Lung (tissue), 12 donors: ENCODE measurements around the gene SGSH. TPM values are rescaled to one million over a fixed set of nuclear protein-coding genes. Genes with fewer than 3 reads are reported as not detected.

ENCODE experiments used
- ATAC-seq: fragments of 200-7000 bp; cut with Tn5 transposase; one replicate; pipeline ENCODE4 v1.9.1; 2020; ENCODE audit warnings: moderate number of reproducible peaks; ENCODE audit not compliant: insufficient read depth, low FRiP score
- DNase-seq, 3 donors: peaks; one replicate each; pipeline ENCODE4 v3.0.0-alpha.2; 2013 to 2017
- H3K27ac ChIP-seq, 2 donors: one replicate each; pipeline ENCODE4 v1.5.1; 2013; ENCODE audit warnings: mild to moderate bottlenecking in 2 of 2, moderate library complexity in 2 of 2, control low read depth in 1 of 2, inconsistent platforms in 1 of 2, low read depth in 1 of 2, low read length in 1 of 2
- H3K27me3 ChIP-seq, 3 donors: one replicate each; pipeline ENCODE4 v1.5.1; 2013; ENCODE audit warnings: low read length in 2 of 3; ENCODE audit not compliant: control insufficient read depth in 3 of 3, insufficient read depth in 3 of 3
- H3K36me3 ChIP-seq, 4 donors: one replicate each; pipeline ENCODE4 v1.5.1; 2013; ENCODE audit warnings: low read length in 4 of 4, mild to moderate bottlenecking in 1 of 4, moderate library complexity in 1 of 4; ENCODE audit not compliant: control insufficient read depth in 4 of 4, insufficient read depth in 4 of 4
- H3K4me1 ChIP-seq, 5 donors: one replicate each; pipeline ENCODE4 v1.5.1; 2013; ENCODE audit warnings: low read length in 5 of 5, mild to moderate bottlenecking in 2 of 5, moderate library complexity in 1 of 5; ENCODE audit not compliant: control insufficient read depth in 5 of 5, insufficient read depth in 5 of 5
- H3K4me3 ChIP-seq: one replicate; pipeline ENCODE4 v1.5.1; 2013; ENCODE audit warnings: mild to moderate bottlenecking, control low read depth, moderate library complexity
- H3K9ac ChIP-seq, 2 donors: one replicate each; pipeline ENCODE4 v1.5.1; 2013; ENCODE audit warnings: low read length in 2 of 2, control low read depth in 1 of 2; ENCODE audit not compliant: insufficient read depth in 1 of 2
- H3K9me3 ChIP-seq, 4 donors: one replicate each; pipeline ENCODE4 v1.5.1; 2013; ENCODE audit warnings: low read length in 3 of 4, mild to moderate bottlenecking in 1 of 4, moderate library complexity in 1 of 4; ENCODE audit not compliant: control insufficient read depth in 4 of 4, insufficient read depth in 3 of 4
- WGBS, 2 donors: extraction: QIAGEN DNeasy Blood & Tissue Kit; methylation state at CpG; one replicate each; pipeline ENCODE4 v1.1.7; 2013; 5-methylcytosine and 5-hydroxymethylcytosine counted together
- polyA plus RNA-seq, 2 donors: library from polyadenylated mRNA; stranded (reverse); fragments of 200-250 nt; gene quantifications; one replicate each; pipeline ENCODE4 v1.2.1, GENCODE V29; 2013
- total RNA-seq, 2 donors: library from RNA; depleted of rRNA in 1 of 2; stranded (reverse); fragments of >200 nt in 1 of 2; gene quantifications; one replicate each; pipeline ENCODE4 v1.2.1, GENCODE V29; 2014 to 2021
- TF ChIP-seq, protein P1 (sequence below): IDR thresholded peaks from 2 replicates; pipeline ENCODE4 v1.5.1; 2012; ENCODE audit warnings: mild to moderate bottlenecking; ENCODE audit errors: control extremely low read depth, extremely low read depth
- donor health status: control.
- donor health status: control.
- donor health status: Bipolar disorder and iron deficiency.
- donor health status: healthy.
- donor health status: DM: yes; HTN: yes; CAD: no.

SGSH gene
- total and polyA plus RNA-seq, 4 donors, result 27.5 to 75.1 (median 54.1) TPM

DNA sequence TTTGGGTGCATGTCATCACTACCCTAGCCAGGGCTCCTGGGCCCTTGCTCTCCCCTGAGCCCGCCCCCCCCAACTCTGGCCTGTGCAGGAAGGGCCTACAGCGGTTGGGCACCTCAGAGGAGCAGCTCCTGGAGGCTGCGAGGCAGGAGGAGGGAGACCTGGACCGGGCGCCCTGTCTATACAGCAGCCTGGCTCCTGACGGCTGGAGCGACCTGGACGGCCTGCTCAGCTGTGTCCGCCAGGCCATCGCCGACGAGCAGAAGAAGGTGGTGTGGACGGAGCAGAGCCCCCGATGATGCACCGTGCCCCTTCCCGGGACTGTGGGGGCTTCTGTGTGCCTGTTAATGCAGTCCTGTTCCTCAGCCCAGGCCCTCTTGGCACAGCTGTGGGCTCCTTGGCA lies 12.1 kb downstream of the SGSH start:
- H3K9me3 ChIP-seq, result no peaks in the 10 kb centered on the region
- DNase-seq, result no peak
- WGBS, 2 donors, result 92 to 97% methylated on average over 16 of the region's 16 CpGs
- ATAC-seq, result no peak
- H3K36me3 ChIP-seq, result peaks cover 0 to 45% (median 16%) of the 10 kb centered on the region in 4 donors
- no peaks in the 10 kb centered on the region for H3K27me3 ChIP-seq
- H3K4me1 ChIP-seq, result no peaks in the 10 kb centered on the region
- H3K4me3 ChIP-seq, result no peak overlapping the region
- H3K9ac ChIP-seq, result no peak overlapping the region
- no peak overlapping the region for H3K27ac ChIP-seq
- TF ChIP-seq, protein P1, sequence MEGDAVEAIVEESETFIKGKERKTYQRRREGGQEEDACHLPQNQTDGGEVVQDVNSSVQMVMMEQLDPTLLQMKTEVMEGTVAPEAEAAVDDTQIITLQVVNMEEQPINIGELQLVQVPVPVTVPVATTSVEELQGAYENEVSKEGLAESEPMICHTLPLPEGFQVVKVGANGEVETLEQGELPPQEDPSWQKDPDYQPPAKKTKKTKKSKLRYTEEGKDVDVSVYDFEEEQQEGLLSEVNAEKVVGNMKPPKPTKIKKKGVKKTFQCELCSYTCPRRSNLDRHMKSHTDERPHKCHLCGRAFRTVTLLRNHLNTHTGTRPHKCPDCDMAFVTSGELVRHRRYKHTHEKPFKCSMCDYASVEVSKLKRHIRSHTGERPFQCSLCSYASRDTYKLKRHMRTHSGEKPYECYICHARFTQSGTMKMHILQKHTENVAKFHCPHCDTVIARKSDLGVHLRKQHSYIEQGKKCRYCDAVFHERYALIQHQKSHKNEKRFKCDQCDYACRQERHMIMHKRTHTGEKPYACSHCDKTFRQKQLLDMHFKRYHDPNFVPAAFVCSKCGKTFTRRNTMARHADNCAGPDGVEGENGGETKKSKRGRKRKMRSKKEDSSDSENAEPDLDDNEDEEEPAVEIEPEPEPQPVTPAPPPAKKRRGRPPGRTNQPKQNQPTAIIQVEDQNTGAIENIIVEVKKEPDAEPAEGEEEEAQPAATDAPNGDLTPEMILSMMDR, result no peak

DNA sequence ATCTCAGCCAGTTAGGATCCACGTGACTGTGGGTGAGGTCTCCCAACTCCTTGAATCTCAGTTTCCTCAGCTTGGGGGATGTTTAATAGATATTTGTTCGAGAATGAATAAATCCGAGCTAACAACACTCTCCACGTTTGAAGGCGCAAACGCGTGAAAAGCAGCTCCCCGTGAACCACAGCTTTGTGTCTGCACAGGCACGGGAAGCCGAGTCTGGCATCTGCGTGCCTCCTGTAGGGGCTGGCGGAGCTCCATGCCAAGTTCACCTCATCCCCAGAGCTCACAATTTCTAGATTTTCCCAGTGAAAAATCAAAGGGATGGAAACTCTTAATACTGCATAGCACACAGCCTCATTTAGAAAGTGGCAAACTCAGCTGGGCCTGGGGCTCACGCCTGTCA lies 14.3 kb downstream of the SGSH start:
- H3K9ac ChIP-seq, result no peak overlapping the region
- no peak for DNase-seq
- H3K4me1 ChIP-seq, result no peaks in the 10 kb centered on the region
- TF ChIP-seq, protein P1, result no peak
- H3K27ac ChIP-seq, result no peak overlapping the region
- no peaks in the 10 kb centered on the region for H3K27me3 ChIP-seq
- ATAC-seq, result no peak
- H3K4me3 ChIP-seq, result no peak overlapping the region
- H3K36me3 ChIP-seq, result peaks cover 0 to 29% (median 7%) of the 10 kb centered on the region in 4 donors
- WGBS, 2 donors, result 91 to 94% methylated on average over 13 of the region's 13 CpGs
- no peaks in the 10 kb centered on the region for H3K9me3 ChIP-seq

DNA sequence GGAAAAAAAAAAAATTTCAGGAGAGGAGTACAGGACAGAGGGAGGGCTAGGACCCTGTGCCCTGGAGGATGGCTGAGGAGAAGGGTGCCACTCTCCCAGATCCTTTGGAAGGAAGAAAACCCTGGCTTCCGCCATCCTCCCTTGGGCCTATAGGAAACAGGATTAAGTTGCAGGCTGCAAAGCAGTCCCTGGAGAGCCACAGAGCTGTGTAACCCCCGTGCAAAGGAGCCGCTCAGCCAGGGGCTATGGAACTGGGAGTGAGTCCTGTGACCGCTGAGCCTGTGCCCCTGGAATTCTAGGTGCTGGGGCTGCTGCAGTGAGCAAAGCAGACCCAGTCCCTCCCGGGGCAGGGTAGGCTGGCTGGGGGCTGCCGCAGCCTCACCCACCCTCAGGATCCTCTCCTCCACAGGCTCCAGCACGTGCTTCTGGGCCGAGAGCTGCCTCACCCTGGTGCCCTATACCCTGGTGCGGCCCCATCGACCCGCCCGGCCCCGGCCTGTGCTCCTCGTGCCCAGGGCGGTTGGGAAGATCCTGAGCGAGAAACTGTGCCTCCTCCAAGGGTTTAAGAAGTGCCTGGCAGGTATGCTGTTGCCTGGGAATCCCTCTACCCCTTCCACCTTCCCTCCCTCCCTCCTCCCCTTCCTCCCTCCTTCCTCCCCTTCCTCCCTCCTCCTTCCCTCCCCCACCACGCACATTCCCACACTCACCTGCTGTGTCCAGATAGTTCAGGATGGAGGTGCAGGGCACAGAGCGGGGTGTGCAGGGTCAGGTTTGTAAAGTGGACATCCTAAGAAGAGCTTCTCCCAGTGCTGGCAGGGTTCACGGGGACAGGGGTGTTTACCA lies 15.3 kb downstream of the SGSH start:
- no peak overlapping the region for H3K9ac ChIP-seq
- no peaks in the 10 kb centered on the region for H3K27me3 ChIP-seq
- DNase-seq (no peak), ATAC-seq (no peak)
- no peaks in the 10 kb centered on the region for H3K9me3 ChIP-seq
- H3K27ac ChIP-seq, result no peak overlapping the region
- 80 to 81% methylated on average over 17 to 19 of the region's 19 CpGs for WGBS, 2 donors
- H3K4me3 ChIP-seq, result no peak overlapping the region
- H3K4me1 ChIP-seq, result no peaks in the 10 kb centered on the region
- TF ChIP-seq, protein P1, result no peak
- peaks cover 0 to 19% (median 3%) of the 10 kb centered on the region in 4 donors for H3K36me3 ChIP-seq
